GM21381 (cell line): ENCODE results near the gene ARHGAP10.

ENCODE experiments used
- ATAC-seq: cut with Tn5 transposase; IDR thresholded peaks from one replicate; pipeline ENCODE4 v1.9.1; 2021; ENCODE audit warnings: mild to moderate bottlenecking, moderate library complexity; ENCODE audit not compliant: unreplicated experiment

The ARHGAP10 gene

GRCh38 chr4:147765121-147765529 is 33.2 kb downstream of the ARHGAP10 start:
- ATAC-seq: no peak

GRCh38 chr4:147768113-147768512 is 36.2 kb downstream of the ARHGAP10 start:
- no peak for ATAC-seq

- ATAC-seq: no peak
Observed at GRCh38 chr4:147769386-147769785, 37.5 kb downstream of the ARHGAP10 start.

GRCh38 chr4:147770831-147771230 is 38.9 kb downstream of the ARHGAP10 start:
- ATAC-seq: no peak

- no peak for ATAC-seq
Observed at GRCh38 chr4:147772056-147772455, 40.2 kb downstream of the ARHGAP10 start.

- ATAC-seq: no peak
Observed at GRCh38 chr4:147772459-147772969, 40.6 kb downstream of the ARHGAP10 start.

GRCh38 chr4:147773261-147774184 is 41.6 kb downstream of the ARHGAP10 start:
- peak; percentile 53 for ATAC-seq

GRCh38 chr4:147776716-147777115 is 44.8 kb downstream of the ARHGAP10 start:
- ATAC-seq: no peak

GRCh38 chr4:147777456-147778091 is 45.7 kb downstream of the ARHGAP10 start:
- ATAC-seq: no peak

GRCh38 chr4:147778942-147779341 is 47.1 kb downstream of the ARHGAP10 start:
- ATAC-seq: peak; percentile 45

- ATAC-seq: no peak
Observed at GRCh38 chr4:147779451-147779850, 47.6 kb downstream of the ARHGAP10 start.

- peak; percentile 69 for ATAC-seq
Observed at GRCh38 chr4:147780137-147780777, 48.4 kb downstream of the ARHGAP10 start.

- no peak for ATAC-seq
Observed at GRCh38 chr4:147782087-147782781, 50.3 kb downstream of the ARHGAP10 start.

- no peak for ATAC-seq
Observed at GRCh38 chr4:147785129-147785528, 53.2 kb downstream of the ARHGAP10 start.

GRCh38 chr4:147786031-147786430 is 54.1 kb downstream of the ARHGAP10 start:
- ATAC-seq: peak; percentile 68

- no peak for ATAC-seq
Observed at GRCh38 chr4:147786531-147786930, 54.6 kb downstream of the ARHGAP10 start.

GRCh38 chr4:147787204-147787603 is 55.3 kb downstream of the ARHGAP10 start:
- ATAC-seq: no peak

- no peak for ATAC-seq
Observed at GRCh38 chr4:147788791-147789190, 56.9 kb downstream of the ARHGAP10 start.

GRCh38 chr4:147789596-147789995 is 57.7 kb downstream of the ARHGAP10 start:
- ATAC-seq: no peak

GRCh38 chr4:147790412-147790811 is 58.5 kb downstream of the ARHGAP10 start:
- no peak for ATAC-seq

GRCh38 chr4:147791341-147791740 is 59.5 kb downstream of the ARHGAP10 start:
- no peak for ATAC-seq
